GM18870 (cell line): ENCODE results near the gene POTEH.
"Not testable (repeated sequence)": the region's sequence is repeated elsewhere in the genome, so short reads cannot be mapped to it uniquely, and the experiment has no call there.

ENCODE experiments used
- ATAC-seq: cut with Tn5 transposase; IDR thresholded peaks from one replicate; pipeline ENCODE4 v1.9.1; 2021; ENCODE audit warnings: moderate library complexity; ENCODE audit not compliant: unreplicated experiment

Gene POTEH

GRCh38 chr22:15689749-15690125 lies at the start of gene POTEH:
POTEH (plus strand) TSS chr22:15690026; CDS start chr22:15690078, 52 bp downstream.
- ATAC-seq: not testable (repeated sequence)

GRCh38 chr22:15642288-15642861 lies 47.5 kb upstream of the POTEH start:
- ATAC-seq: not testable (repeated sequence)

GRCh38 chr22:15651954-15652353 lies 37.9 kb upstream of the POTEH start:
- not testable (repeated sequence) for ATAC-seq

- not testable (repeated sequence) for ATAC-seq
These were observed 37.1 kb upstream of the POTEH start for GRCh38 chr22:15652738-15653137.

DNA sequence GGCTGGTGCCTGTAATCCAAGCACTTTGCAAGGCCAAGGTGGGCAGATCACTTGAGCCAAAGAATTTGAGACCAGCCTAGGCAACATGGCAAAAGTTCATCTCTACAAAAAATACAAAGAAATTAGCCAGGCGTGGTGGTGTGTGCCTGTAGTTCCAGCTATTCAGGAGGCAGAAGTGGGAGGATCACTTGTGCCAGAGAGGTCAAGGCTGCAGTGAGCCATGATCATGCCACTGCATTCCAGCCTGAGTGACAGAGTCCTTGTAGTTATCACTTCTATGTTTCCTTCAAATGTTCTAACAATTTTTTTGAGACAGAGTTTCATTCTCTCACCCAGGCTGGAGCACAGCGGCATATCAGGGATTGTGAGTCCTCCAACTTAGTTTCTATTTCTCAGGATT lies 36.6 kb upstream of the POTEH start:
- ATAC-seq: not testable (repeated sequence)

DNA sequence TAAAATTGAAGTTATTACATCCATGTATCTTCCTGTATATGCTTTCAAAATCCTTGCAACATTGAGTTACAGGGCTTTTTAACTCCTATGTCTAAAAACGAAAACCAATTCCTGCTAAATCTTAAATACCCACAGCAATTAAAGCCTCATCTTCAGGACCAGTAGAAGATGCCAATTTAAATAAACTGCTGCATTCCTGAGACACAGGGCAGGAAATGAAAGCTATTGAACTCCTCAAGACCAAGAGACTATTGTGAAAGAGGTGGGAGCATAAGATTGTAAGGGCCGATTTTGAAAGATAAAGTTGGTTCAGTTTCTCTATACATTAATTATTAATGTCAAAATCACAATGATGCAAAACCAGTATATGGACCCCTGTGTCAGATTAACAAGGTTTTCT lies 28.7 kb upstream of the POTEH start:
- not testable (repeated sequence) for ATAC-seq

GRCh38 chr22:15664682-15665081 lies 25.1 kb upstream of the POTEH start:
- ATAC-seq: not testable (repeated sequence)

GRCh38 chr22:15665478-15665877 lies 24.3 kb upstream of the POTEH start:
- ATAC-seq: not testable (repeated sequence)

DNA sequence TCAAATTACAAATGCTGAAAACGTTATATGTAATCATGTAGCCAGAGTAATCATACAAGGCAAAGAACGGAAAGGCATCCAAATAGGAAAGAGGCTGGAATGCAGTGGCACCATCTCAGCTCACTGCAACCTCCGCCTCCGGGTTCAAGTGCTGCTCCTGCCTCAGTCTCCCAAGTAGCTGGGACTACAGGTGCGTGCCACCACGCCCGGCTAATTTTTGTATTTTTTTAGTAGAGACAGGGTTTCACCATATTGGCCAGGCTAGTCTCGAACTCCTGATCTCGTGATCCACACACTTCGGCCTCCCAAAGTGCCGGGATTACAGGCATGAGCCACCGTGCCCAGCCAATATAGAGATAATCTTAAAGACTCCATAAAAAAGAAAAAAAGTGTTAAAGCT lies 20.4 kb upstream of the POTEH start:
- ATAC-seq: not testable (repeated sequence)

GRCh38 chr22:15679702-15680101 lies 10.1 kb upstream of the POTEH start:
- not testable (repeated sequence) for ATAC-seq

GRCh38 chr22:15684115-15684514 lies 5.7 kb upstream of the POTEH start:
- not testable (repeated sequence) for ATAC-seq

DNA sequence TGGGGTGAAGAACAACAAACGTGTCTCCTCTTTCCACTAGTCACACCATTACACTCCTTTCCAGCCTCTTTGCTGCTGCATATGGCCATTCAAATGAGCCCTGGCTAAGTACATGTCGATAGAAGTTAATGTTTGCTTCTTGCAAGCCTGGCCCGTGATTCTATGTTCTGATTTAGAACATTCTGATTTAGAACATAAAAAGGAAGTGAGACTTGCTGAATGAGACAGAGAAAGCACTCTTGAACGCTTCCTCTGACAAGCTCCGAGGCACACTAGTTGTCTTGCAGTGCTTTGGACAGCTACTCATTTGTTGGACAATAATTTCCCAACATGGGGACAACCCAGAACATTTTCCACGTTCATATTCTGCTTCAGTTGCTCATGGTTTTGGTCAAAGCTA lies 5.1 kb upstream of the POTEH start:
- ATAC-seq: not testable (repeated sequence)

- not testable (repeated sequence) for ATAC-seq
These were observed 4.2 kb upstream of the POTEH start for GRCh38 chr22:15685641-15686040.

- ATAC-seq: not testable (repeated sequence)
These were observed 2.7 kb upstream of the POTEH start for GRCh38 chr22:15687086-15687485.

DNA sequence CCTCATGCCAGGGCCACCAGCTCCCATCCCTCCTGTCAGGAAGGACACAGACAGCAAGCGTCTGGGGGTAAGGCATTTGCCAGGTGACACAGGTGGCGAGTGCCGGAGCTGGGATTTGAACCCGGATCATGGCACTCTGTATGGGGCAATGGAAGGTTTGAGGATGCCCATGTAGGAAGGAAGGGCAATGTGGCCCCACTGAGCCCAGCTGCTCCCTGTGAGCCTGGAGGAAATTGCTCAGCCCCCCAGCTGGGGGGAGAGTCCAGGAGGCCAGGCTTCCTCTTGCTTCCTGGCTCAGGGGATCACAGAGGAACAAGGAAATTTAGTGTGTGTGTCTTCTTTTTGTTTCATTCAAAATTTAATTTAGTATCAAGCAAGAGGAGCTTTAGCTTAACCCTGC lies 2.1 kb upstream of the POTEH start:
- ATAC-seq: not testable (repeated sequence)

GRCh38 chr22:15688090-15688489 lies 1.7 kb upstream of the POTEH start:
- not testable (repeated sequence) for ATAC-seq

- not testable (repeated sequence) for ATAC-seq
These were observed 646 bp upstream of the POTEH start for GRCh38 chr22:15689012-15689748.

- ATAC-seq: not testable (repeated sequence)
These were observed 23.8 kb downstream of the POTEH start for GRCh38 chr22:15713600-15713999.

DNA sequence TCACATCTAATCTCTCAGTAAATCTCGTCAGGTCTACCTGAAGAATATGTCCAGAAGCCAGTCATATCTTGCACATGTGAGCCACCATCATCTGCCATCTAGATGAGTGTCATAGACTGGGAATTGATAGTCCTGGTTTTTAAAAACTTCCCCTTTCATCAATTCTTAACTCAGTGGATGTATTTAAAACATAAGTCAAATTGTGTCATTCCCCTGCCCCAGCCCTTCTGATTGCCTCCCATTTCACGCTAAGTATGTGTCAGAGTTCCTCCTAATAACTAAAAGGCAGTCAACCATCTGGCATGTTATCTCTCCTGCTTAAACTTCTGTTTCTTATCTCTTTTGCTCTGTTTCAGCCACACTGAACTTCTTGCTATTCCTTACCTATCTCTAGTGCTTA lies 24.3 kb downstream of the POTEH start:
- not testable (repeated sequence) for ATAC-seq

GRCh38 chr22:15721884-15722283 lies 32.1 kb downstream of the POTEH start:
- not testable (repeated sequence) for ATAC-seq

GRCh38 chr22:15729209-15729917 lies 39.5 kb downstream of the POTEH start:
- not testable (repeated sequence) for ATAC-seq

GRCh38 chr22:15731023-15731422 lies 41.2 kb downstream of the POTEH start:
- not testable (repeated sequence) for ATAC-seq
